ENCODE measurements around the gene RBKS.

The RBKS gene

DNA sequence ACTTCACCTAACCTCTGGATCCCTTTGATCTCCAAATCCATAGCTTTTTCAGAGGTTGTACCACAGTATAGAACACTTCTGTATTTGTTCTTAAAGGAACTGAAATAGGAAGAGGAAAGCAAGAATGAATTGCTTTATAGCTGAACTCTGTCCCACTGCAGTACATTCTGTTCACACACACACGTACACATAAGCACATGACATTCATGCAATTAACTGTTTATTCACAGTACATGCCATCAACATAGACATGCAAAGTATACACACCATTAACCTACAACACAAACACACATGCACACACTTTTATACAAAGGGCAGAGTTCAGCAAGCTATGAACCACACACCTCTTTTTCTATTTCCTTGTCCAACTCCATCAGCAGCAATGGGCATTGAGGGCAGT, 75.4 kb downstream of the RBKS start:
- no peak overlapping the region for H3K4me3 ChIP-seq (ENCODE audit: low read depth, low read length)
- no peak for DNase-seq (ENCODE audit: low read depth)
- TF ChIP-seq, protein P1, sequence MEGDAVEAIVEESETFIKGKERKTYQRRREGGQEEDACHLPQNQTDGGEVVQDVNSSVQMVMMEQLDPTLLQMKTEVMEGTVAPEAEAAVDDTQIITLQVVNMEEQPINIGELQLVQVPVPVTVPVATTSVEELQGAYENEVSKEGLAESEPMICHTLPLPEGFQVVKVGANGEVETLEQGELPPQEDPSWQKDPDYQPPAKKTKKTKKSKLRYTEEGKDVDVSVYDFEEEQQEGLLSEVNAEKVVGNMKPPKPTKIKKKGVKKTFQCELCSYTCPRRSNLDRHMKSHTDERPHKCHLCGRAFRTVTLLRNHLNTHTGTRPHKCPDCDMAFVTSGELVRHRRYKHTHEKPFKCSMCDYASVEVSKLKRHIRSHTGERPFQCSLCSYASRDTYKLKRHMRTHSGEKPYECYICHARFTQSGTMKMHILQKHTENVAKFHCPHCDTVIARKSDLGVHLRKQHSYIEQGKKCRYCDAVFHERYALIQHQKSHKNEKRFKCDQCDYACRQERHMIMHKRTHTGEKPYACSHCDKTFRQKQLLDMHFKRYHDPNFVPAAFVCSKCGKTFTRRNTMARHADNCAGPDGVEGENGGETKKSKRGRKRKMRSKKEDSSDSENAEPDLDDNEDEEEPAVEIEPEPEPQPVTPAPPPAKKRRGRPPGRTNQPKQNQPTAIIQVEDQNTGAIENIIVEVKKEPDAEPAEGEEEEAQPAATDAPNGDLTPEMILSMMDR (IDR thresholded peaks at IDR 0.05; ENCODE audit: control insufficient read depth, extremely low read depth, insufficient read depth) = no peak

DNA sequence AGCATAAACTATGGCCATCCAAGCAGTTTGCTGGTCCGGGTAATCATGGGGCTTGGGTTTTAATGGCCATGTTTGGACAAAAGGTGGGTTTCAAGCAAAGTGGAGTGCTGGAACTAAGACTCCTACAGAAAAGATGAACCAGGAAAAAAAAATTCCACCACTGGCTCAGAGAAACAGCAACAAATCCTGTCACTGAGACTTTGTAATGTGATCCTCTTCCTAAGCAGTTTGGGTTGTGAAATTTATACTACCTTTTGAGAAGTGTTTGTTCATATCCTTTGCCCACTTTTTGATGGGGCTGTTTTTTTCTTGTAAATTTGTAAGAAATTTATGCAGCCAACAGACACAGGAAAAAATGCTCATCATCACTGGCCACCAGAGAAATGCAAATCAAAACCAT, 78.4 kb downstream of the RBKS start:
- H3K4me3 ChIP-seq (ENCODE audit: low read depth, low read length) = no peak overlapping the region
- TF ChIP-seq, protein P1 (IDR thresholded peaks at IDR 0.05; ENCODE audit: control insufficient read depth, extremely low read depth, insufficient read depth) = no peak
- no peak for DNase-seq (ENCODE audit: low read depth)

DNA sequence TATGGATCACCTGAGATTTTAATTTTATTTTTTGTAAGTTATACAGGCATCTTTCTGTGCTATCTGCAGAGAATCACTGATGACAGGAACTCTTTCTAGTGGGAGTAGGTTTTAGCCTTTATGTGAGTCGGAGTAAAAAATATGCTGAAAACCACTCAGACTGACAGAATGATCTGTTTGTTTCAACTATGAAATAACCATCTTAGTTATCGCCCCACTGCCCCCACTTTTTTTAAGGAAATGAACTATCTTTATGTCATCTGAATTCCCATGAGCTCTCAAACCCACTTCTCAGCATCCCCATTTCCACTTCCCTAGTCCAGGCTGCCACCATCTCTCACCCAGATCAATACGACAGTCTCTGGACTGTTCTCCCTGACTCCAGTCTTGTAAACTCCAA, 79.7 kb downstream of the RBKS start:
- no peak overlapping the region for H3K4me3 ChIP-seq (ENCODE audit: low read depth, low read length)
- TF ChIP-seq, protein P1 (IDR thresholded peaks at IDR 0.05; ENCODE audit: control insufficient read depth, extremely low read depth, insufficient read depth) = no peak
- no peak for DNase-seq (ENCODE audit: low read depth)

DNA sequence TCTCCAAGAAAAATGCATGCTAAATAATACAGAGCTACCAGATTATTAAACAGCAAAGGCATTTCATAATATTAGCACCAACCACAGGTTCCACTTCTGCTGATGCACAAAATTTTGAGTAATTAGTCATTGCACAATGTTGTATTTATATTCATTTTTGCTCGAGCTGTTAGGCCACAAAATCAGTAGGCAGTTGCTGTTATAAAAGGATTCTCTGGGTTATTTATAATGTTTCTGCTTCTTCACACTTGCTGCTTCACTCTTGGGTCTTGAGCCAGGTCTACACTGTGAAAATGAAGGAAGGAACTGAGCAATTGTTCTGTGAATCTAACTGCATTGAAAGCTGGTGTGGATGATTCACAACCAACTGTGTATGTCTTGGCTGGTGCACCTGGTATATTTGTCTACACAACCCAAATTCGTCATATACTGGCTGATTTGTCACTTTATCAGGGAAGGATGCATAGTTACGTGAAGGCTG, 80.4 kb downstream of the RBKS start:
- no peak overlapping the region for H3K4me3 ChIP-seq (ENCODE audit: low read depth, low read length)
- no peak for DNase-seq (ENCODE audit: low read depth)
- TF ChIP-seq, protein P1 (IDR thresholded peaks at IDR 0.05; ENCODE audit: control insufficient read depth, extremely low read depth, insufficient read depth) = no peak

DNA sequence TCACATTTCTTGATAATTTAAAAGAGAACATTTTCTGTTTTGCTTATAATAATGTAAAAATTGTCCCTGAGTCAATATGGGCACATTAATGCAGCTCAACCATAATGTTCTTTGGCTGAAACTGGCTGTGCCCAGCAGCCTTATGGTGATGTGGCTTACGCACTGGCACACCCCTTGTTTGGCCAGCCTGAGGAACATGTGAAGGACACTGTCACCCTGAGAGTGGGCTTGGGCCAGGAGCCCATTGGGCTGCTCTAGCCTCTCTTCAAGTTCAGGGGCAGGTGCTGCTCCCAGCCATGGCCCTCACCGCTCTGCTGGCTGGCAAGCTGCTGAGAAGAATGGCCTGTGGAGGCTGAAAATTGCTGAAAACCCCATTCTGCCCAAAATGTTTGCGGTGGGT, 81.2 kb downstream of the RBKS start:
- no peak for DNase-seq (ENCODE audit: low read depth)
- TF ChIP-seq, protein P1 (IDR thresholded peaks at IDR 0.05; ENCODE audit: control insufficient read depth, extremely low read depth, insufficient read depth) = no peak
- no peak overlapping the region for H3K4me3 ChIP-seq (ENCODE audit: low read depth, low read length)

DNA sequence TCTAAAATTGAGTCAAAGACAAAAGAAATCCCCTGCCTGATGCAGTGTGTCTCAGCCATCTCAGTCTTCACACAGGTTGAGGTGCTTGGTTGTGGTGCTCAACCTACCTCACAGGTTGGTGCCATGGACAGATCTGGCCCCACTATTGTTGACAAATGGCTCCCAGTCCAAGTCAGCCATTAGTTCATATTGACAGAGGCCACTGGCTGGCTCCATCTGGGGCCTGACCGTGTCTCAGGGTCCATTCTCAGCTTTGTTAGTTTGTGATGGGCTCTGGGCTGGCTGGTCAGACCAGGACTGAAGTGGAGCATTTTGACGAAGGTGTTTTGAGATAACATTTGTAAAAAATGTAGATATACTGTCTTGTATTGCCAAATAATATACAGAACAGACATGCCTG, 81.8 kb downstream of the RBKS start:
- no peak for DNase-seq (ENCODE audit: low read depth)
- TF ChIP-seq, protein P1 (IDR thresholded peaks at IDR 0.05; ENCODE audit: control insufficient read depth, extremely low read depth, insufficient read depth) = no peak
- no peak overlapping the region for H3K4me3 ChIP-seq (ENCODE audit: low read depth, low read length)

DNA sequence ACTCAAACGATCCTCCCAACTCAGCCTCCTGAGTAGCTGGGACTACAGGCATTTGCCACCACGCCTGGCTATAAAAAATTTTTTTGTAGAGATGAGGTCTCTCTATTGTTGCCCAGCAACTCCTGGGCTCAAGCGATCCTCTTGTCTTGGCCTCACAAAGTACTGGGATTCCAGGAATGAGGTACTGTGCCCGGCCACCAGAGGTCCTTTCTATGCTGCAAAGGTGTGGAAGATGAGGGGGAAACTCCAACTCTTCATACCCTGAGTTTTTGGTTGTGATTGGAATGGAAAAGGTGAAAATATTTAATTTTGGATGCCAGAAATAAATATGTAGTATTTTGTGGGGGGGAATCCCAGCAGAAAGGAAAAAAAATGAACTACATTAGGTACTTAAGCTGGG, 82.7 kb downstream of the RBKS start:
- no peak overlapping the region for H3K4me3 ChIP-seq (ENCODE audit: low read depth, low read length)
- TF ChIP-seq, protein P1 (IDR thresholded peaks at IDR 0.05; ENCODE audit: control insufficient read depth, extremely low read depth, insufficient read depth) = peak; percentile 53
- no peak for DNase-seq (ENCODE audit: low read depth)
